SK-N-SH (cell line): ENCODE measurements around the gene HOXB8.

Source experiments
- CTCF ChIP-seq: fragments of 200-600 bp; sonication (generic); IDR thresholded peaks from 2 replicates; pipeline ENCODE4 v1.6.1; 2017; ENCODE audit warnings: antibody characterized with exemption, mild to moderate bottlenecking, moderate library complexity
- EZH2phosphoT487 ChIP-seq: fragments of 200-600 bp; sonication (generic); IDR thresholded peaks from 2 replicates; pipeline ENCODE4 v1.6.1; 2017; ENCODE audit warnings: low read depth, mixed run types, mild to moderate bottlenecking, antibody characterized with exemption, moderate library complexity, borderline replicate concordance
- GABPA ChIP-seq: IDR thresholded peaks from 2 replicates; pipeline ENCODE4 v1.4.0; 2012; ENCODE audit warnings: low read depth, mild to moderate bottlenecking
- JUND ChIP-seq: IDR thresholded peaks from 2 replicates; pipeline ENCODE4 v1.4.0; 2012
- NFIC ChIP-seq: IDR thresholded peaks from 2 replicates; pipeline ENCODE4 v1.4.0; 2012; ENCODE audit warnings: borderline replicate concordance
- POLR2AphosphoS5 ChIP-seq: IDR thresholded peaks from 2 replicates; pipeline ENCODE4 v1.6.1; 2012; ENCODE audit warnings: low read depth, low read length
- RAD21 ChIP-seq: IDR thresholded peaks from 2 replicates; pipeline ENCODE4 v1.6.1; 2012; ENCODE audit warnings: mild to moderate bottlenecking, low read length
- TAF1 ChIP-seq: IDR thresholded peaks from 2 replicates; pipeline ENCODE4 v1.6.1; 2012; ENCODE audit warnings: low read depth, mild to moderate bottlenecking, low read length, moderate library complexity, borderline replicate concordance
- TEAD4 ChIP-seq: IDR thresholded peaks from 2 replicates; pipeline ENCODE4 v1.4.0; 2012; ENCODE audit warnings: mild to moderate bottlenecking, borderline replicate concordance; ENCODE audit not compliant: insufficient read depth
- USF2 ChIP-seq: fragments of 150-350 bp; IDR thresholded peaks from 2 replicates; pipeline ENCODE4 v1.6.1; 2017; ENCODE audit warnings: antibody characterized with exemption, low read length, low read depth, borderline replicate concordance

GRCh38 chr17:48579471-48579759, 35.7 kb downstream of the HOXB8 start:
- TF ChIP-seq CTCF (no peak), EZH2phosphoT487 (no peak), POLR2AphosphoS5 (no peak), RAD21 (no peak), TEAD4 (no peak), NFIC (no peak), TAF1 (no peak), USF2 (no peak), JUND (no peak), GABPA (no peak)
